ENCODE data around the gene PLD3. TPM values are rescaled to one million over a fixed set of nuclear protein-coding genes. Genes with fewer than 3 reads are reported as not detected.

The PLD3 gene
- total RNA-seq, 2 donors from 2014 or later, result 177 to 240 TPM

GRCh38 chr19:40376286-40376862 is 27.9 kb downstream of the PLD3 start:
- Mint-ChIP-seq H3K4me1 (peaks cover 2% of the 10 kb centered on the region), H3K27ac (no peak overlapping the region), H3K36me3 (ENCODE audit: low read depth) (peaks cover 48% of the 10 kb centered on the region), H3K27me3 (ENCODE audit: insufficient read depth) (no peaks in the 10 kb centered on the region), H3K4me3 (no peak overlapping the region), H3K9me3 (no peaks in the 10 kb centered on the region)
- Histone ChIP-seq H3K36me3 (ENCODE audit: control insufficient read depth, insufficient read depth, low read length) (peaks cover 24% of the 10 kb centered on the region), H3K4me3 (ENCODE audit: low read length) (no peak overlapping the region), H3K4me1 (ENCODE audit: control insufficient read depth, insufficient read depth, low read length) (no peaks in the 10 kb centered on the region), H3K9ac (ENCODE audit: extremely low read depth, low read length, poor library complexity, severe bottlenecking) (no peak overlapping the region), H3K9me3 (ENCODE audit: control insufficient read depth, low read length) (no peaks in the 10 kb centered on the region), H3K27me3 (ENCODE audit: control insufficient read depth, insufficient read depth, low read length, poor library complexity, severe bottlenecking) (no peaks in the 10 kb centered on the region), H3K27ac (ENCODE audit: low read depth, low read length) (no peak overlapping the region)
- TF ChIP-seq CTCF (conservative IDR thresholded peaks at IDR 0.05), result no peak
- 93% methylated on average over 12 to 17 of the region's 17 CpGs for WGBS, 2 experiments (ENCODE audit: insufficient coverage in 1 of 2, insufficient read length in 1 of 2)
- DNase-seq, result no peak

- H3K27me3 Mint-ChIP-seq (ENCODE audit: insufficient read depth), result no peaks in the 10 kb centered on the region
- no peaks in the 10 kb centered on the region for H3K4me1 ChIP-seq (ENCODE audit: control insufficient read depth, insufficient read depth, low read length)
- no peak overlapping the region for H3K27ac ChIP-seq (ENCODE audit: low read depth, low read length)
- DNase-seq, result no peak
- WGBS, 2 experiments (ENCODE audit: insufficient coverage in 1 of 2, insufficient read length in 1 of 2), result 93 to 97% methylated on average over 14 to 25 of the region's 25 CpGs
- H3K9me3 Mint-ChIP-seq, result no peaks in the 10 kb centered on the region
- peaks cover 34% of the 10 kb centered on the region for H3K36me3 Mint-ChIP-seq (ENCODE audit: low read depth)
- no peak for TF ChIP-seq CTCF (conservative IDR thresholded peaks at IDR 0.05)
- H3K9me3 ChIP-seq (ENCODE audit: control insufficient read depth, low read length), result no peaks in the 10 kb centered on the region
- H3K4me3 Mint-ChIP-seq, result no peak overlapping the region
- no peak overlapping the region for H3K27ac Mint-ChIP-seq
- no peak overlapping the region for H3K4me3 ChIP-seq (ENCODE audit: low read length)
- H3K9ac ChIP-seq (ENCODE audit: extremely low read depth, low read length, poor library complexity, severe bottlenecking), result no peak overlapping the region
- H3K4me1 Mint-ChIP-seq, result peaks cover 2% of the 10 kb centered on the region
- no peaks in the 10 kb centered on the region for H3K27me3 ChIP-seq (ENCODE audit: control insufficient read depth, insufficient read depth, low read length, poor library complexity, severe bottlenecking)
- H3K36me3 ChIP-seq (ENCODE audit: control insufficient read depth, insufficient read depth, low read length), result peaks cover 14% of the 10 kb centered on the region
Measured at GRCh38 chr19:40377876-40378385, 29.4 kb downstream of the PLD3 start.

- no peaks in the 10 kb centered on the region for H3K27me3 Mint-ChIP-seq (ENCODE audit: insufficient read depth)
- WGBS, 2 experiments (ENCODE audit: insufficient coverage in 1 of 2, insufficient read length in 1 of 2), result 90 to 100% methylated on average over 2 of the region's 2 CpGs
- H3K36me3 Mint-ChIP-seq (ENCODE audit: low read depth), result peaks cover 30% of the 10 kb centered on the region
- Histone ChIP-seq H3K36me3 (ENCODE audit: control insufficient read depth, insufficient read depth, low read length) (peaks cover 12% of the 10 kb centered on the region), H3K27me3 (ENCODE audit: control insufficient read depth, insufficient read depth, low read length, poor library complexity, severe bottlenecking) (no peaks in the 10 kb centered on the region), H3K27ac (ENCODE audit: low read depth, low read length) (no peak overlapping the region), H3K9ac (ENCODE audit: extremely low read depth, low read length, poor library complexity, severe bottlenecking) (no peak overlapping the region), H3K4me1 (ENCODE audit: control insufficient read depth, insufficient read depth, low read length) (no peaks in the 10 kb centered on the region), H3K4me3 (ENCODE audit: low read length) (no peak overlapping the region), H3K9me3 (ENCODE audit: control insufficient read depth, low read length) (no peaks in the 10 kb centered on the region)
- no peak overlapping the region for H3K27ac Mint-ChIP-seq
- peaks cover 2% of the 10 kb centered on the region for H3K4me1 Mint-ChIP-seq
- H3K9me3 Mint-ChIP-seq, result no peaks in the 10 kb centered on the region
- no peak for TF ChIP-seq CTCF (conservative IDR thresholded peaks at IDR 0.05)
- H3K4me3 Mint-ChIP-seq, result no peak overlapping the region
- no peak for DNase-seq
Measured at GRCh38 chr19:40378509-40378908, 30.0 kb downstream of the PLD3 start.
